HK-2 (cell line): ENCODE results near the gene MAPRE2.

Source experiments
- DNase-seq: peaks from one replicate; pipeline ENCODE4 v3.0.0-alpha.2; 2018; ENCODE audit not compliant: unreplicated experiment

Gene MAPRE2

DNA sequence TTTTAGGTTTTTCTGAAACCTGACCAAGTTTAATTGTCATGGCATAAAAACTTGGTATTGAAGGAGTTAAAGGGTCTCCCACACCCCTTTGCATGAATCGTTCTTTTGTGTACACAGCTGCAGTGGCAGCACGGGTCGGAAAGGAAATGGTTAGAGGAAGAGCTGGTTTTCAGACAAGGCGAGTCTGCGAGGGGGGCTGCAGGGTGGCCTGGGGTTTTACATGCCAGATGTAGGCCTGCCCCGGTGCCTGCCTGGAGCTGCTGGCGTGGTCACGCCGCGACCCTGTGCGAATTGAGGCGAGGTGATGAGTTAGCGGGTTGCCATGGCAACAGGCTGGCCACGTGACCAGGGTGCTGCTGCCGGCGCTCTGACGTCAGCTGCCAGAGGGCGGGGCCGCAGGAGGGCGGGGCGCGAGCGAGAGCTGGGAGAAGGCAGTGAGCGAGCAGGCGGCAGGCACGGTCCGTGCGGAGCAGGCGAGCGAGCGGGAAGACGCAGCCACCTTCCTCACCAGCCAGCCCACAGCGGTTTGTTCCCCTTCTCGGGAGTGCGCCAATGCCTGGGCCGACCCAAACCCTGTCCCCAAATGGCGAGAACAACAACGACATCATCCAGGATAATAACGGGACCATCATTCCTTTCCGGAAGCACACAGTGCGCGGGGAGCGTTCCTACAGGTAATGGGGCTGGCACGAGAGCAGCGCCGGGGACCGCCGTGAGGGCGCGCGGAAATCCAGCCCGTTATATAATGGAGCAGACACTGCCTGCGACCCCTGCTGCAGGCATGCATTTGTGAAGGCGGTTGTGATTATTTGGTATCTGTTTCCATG is at the start of gene MAPRE2:
MAPRE2 (plus strand) TSS at position 426 of the 827 bp plus-strand sequence; CDS start at position 553, 127 bp downstream.
- DNase-seq = peak; percentile 90

DNA sequence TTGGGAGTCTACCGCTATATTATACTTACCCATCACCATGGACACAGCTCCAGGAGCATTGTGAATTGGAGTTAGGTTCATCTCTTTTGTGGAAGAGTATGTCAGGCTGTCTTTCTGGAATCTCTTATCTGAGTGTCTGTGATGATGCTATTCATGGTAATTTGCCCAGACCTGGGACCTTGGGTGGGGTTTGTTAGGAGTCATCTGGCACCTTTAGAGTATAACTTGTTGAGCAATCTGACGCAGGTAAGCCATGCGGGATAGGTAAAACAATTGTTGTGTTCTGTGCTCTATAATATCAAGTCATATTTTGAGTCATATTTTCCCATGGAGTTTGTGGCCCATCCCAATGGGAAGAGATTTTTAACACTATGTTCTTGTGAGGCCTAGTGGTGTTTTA is 49.7 kb upstream of the MAPRE2 start:
- DNase-seq = no peak

DNA sequence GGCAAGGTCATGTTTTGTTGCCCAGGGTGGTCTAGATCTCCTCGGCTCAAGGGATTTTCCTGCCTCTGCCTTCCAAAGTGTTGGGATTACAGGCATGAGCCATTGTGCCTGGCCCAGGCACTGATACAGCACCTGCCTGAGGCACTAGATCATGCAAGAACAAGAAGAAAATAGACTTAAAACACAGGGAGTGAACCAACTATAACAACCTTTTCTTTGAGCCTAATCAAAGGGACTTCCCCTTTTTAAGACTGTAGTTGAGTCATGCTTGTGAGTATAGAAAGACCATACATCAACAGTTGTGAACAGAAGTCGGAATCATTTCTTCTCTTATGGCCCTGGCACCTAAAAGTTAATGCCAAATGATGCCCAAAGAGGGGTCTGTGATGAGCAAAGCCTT is 47.9 kb upstream of the MAPRE2 start:
- no peak for DNase-seq

DNA sequence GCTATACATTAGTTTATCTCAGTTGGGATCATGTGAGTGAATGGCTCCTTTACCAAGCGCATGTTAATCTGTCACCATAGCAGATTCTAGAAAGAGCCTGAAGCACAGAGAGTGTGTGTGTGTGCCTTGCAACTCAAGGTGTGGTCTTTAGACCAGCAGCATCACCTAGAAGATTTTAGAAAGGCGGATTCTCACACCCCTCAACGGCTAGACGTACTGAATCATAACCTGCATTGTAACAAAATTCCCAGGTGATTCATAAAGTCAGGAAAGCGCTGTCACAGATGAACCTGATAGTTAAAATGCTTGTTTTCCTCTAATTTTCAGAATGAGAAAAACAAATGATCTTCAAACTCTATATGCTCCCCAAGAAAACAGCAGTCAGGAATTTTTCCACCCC is 45.5 kb upstream of the MAPRE2 start:
- no peak for DNase-seq

DNA sequence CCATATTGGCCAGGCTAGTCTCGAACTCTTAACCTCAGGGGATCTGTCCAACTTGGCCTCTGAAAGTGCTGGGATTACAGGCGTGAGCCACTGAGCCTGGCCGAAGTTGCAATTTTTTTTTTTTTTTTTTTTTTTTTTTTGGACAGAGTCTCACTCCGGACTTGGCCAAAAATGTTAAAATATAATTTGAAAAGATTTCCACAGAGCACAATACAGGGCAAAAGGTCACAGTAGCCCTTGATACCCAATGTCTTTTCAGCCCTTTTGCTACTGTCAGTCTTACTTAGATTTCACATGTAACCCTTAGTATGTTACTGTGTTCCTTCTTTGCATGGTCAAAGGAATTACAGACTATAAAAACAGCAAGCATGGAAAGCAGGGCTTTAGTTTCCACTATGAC is 42.6 kb upstream of the MAPRE2 start:
- DNase-seq = no peak

DNA sequence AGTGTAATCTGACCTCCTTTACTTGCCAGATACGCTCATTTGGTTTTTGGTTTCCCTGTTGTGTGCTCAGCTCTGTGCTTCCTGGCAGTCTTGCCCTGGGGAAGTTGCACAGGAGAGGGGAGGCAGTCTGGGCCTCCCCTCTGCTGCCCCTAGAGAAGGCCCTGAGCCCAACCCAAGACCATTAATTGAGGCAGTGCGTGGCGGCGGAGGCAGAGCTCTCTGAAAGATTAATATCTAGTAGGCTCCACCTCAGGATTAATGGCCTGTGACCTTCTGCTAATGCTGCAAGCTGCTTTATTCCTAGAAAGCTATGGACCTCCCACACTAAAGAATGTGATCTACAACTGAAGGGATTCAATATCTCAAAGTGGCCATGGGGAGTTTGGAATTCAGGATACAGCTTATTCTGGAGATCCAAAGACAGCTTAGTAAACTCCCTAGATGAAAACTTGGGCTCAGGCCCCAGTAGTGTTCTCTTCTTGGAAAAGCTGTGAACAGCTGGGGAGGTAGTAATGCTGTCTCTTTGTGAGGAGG is 41.4 kb upstream of the MAPRE2 start:
- DNase-seq = no peak

DNA sequence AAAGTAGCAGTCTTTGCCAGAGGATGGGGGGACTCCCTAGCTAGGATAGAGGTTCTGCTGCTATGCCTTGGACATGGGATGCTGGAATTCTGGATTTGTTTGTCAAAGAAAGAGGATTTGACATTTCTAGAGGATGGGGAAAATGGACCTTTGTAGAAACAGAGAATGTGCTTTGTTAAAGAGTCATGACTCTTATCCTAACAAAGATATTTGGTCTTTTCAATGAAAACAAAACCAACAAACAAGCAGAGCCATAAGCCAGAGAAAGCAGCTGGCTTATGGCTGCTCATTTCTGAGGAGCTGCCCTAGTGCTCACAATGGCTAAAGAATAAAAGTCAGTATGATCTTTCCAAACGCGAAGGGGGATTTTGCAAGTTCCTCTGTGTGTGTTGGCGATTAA is 40.8 kb upstream of the MAPRE2 start:
- no peak for DNase-seq

DNA sequence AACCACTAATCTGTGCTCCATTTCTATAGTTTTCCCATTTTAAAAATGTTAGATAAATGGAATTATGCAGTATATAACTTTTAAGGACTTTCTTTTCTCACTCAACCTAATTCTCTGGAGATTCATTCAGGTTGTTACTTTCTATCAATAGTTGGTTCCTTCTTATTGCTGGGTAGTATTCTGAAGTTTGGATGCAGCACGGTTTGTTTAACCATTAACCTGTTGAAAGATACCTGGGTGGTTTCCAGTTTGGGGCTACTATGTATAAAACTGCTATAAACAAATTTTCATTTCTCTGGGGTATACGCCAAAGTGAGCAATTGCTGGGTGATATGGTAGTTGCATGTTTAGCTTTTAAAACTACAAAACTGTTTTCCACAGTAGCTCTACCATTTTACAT is 39.1 kb upstream of the MAPRE2 start:
- DNase-seq = no peak

DNA sequence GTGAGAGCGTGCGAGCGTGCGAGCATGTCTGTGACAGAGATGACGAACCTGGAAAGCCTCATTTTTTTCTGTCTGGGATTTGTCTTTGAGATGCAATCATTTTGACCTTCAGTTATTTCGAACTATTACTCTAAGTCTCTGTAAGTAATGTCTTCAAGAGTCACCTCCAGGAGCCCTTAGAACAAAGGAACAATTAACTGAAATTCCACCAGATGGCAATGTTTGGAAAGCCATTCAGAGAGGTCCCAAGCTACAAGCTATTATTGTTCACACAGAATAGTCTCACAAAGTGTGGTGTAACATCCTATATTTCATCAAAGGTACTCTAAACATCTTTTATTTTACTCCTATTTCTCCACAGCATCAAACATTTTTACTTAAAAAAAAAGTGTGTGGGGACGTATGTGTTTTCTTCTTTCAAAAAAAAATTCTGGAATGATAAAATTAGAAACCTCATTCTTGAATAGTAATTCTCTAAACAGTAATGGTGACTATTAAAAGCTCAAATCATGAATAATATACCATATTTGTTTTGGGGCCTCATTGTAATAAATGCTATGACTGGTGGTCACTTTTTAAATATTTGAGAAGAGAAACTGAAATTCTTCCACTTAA is 35.1 kb upstream of the MAPRE2 start:
- peak; percentile 1 for DNase-seq

DNA sequence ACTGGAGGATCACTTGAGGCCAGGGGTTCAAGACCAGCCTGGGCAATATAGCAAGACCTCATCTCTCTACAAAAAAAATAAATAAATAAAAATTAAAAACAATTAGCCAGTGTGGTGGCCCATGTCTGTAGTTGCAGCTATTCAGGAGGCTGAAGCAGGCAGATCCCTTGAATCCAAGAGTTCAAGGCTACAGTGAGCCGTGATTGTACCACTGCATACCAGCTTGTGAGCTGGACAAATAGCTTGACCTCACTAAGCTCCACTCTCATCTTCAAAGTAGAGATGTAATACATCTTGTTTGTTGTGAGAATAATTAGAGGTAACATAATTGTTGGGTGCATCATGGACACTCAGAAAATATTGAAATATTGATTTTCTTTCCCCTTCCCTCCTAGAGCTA is 31.1 kb upstream of the MAPRE2 start:
- DNase-seq = no peak

DNA sequence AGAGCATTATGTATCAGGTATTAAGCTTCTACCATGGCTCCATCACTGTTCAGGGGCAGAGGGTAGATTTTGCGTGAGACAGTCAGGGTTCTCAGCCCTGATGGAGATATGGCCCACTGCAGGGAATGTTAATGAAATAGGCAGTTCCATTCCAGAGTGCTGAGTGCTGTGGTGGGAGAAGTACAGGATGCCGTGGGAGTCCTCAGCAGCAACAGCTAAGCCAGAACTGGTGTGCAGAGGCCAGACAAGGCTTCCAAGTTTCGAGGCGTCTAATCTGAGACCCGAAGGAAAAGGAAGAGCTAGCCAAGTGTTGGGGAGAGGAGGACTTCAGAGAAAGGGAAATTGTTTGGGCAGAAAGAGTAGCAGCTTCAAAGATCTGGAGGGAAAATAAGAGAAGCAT is 30.2 kb upstream of the MAPRE2 start:
- no peak for DNase-seq

DNA sequence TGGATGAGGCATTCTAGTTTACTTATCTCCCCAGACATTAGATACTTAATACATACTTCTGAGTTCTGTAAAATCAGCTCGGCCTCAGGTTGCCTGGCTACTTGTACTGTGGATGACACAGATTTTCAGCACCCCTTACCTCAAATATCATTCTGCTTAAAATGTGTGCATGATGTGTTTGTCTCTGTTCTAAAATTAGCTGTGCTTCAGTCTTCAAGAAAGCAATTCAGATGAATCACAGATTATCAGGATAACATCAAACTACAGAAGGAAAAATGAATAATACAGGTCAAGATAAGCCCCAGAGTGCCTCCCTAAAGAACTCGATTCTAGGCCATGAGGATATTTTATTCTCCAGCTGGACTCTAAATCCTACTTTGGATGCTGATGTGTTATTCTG is 21.3 kb upstream of the MAPRE2 start:
- no peak for DNase-seq

DNA sequence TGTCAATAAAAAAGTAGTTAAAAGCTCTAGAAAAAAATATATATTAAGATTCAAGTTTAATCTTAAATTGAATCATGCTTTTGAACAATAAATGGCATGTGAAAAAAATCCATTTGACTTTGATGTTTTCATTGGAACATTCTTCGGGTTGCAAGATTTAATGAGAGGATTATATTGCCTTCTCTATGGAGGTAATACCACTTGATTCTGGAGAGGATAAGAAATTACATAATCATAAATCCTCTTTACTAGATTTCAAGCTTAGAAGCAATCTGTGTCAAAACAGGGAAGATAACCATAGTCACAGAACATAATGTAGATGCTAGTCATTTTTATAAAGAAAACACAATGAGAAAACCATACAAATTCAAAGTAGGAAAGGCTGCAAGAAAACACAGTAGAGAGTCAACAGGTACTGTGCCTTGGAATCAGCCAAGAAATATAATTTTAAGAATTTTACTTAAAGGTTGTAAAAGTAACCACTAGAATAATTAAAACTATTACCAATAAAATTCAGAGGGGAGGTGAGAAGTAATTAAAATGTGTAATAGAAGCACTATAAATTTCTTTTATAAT is 18.7 kb upstream of the MAPRE2 start:
- DNase-seq = no peak

DNA sequence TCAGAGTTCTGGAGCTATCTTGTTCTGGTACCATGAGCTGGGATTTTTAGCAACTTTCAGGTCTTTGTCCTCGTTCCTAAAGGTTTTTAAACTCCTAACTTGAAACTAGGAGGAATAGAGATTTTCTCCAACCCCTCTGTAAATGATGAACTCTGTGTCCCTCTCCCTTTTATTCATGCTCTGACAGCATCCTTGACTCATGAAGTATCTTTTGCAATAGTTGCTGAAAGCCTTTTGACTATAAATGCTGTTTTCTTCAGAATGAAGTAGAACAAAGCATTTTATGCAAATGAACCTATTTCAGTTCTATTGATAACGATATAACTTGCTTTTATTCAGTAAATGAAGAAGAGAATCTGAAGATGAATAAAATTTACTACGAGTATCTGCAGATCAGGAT is 17.0 kb upstream of the MAPRE2 start:
- DNase-seq = no peak

DNA sequence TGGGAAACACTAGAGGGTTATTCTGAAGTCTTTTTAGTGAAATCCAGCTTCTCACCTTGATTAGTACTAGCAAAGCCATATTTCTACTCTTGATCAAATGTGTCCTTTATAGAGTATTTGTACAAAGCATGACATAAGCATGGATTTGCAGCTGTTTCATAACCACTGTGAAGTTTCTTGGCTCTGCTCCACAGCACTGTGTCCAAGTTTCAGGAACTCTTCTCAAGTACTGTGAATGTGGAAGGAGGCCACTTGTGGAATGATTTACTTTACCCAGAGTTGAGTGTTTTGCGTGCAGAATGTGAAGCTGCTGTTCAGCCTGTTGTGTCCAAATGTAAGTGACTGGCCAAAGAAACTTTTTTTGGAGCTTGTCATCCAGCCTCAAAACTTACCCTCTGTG is 16.2 kb upstream of the MAPRE2 start:
- no peak for DNase-seq

DNA sequence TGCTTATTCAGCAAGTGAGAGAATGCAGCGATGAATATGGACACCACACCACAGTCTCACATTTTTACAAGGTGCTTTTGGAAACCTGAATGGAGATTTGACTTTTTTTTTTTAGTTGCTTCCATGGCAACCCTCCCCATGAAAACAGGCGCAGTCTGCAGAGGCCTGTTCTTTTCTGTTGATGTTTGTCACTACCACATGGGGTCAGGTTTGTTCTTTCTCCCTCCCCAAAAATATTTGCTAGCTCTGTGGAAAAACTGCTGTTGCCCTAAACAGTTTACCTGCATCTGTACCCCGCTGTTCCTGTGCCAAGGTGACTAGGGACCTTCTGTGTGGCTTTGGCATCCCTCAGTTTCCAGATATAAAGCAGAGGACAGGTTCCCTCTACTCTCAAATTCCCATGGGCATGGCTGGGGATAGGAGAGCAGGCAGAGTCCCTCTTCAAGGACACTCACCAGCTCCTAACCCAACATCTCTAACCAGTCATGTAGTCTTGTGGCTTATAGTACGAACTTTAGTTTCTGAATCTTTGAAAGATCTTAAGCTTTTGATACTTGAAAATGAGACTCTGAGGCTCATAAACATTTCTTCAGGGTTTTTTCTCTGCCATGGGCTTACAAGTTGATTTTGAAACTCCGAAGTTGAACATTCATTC is 14.7 kb upstream of the MAPRE2 start:
- no peak for DNase-seq

DNA sequence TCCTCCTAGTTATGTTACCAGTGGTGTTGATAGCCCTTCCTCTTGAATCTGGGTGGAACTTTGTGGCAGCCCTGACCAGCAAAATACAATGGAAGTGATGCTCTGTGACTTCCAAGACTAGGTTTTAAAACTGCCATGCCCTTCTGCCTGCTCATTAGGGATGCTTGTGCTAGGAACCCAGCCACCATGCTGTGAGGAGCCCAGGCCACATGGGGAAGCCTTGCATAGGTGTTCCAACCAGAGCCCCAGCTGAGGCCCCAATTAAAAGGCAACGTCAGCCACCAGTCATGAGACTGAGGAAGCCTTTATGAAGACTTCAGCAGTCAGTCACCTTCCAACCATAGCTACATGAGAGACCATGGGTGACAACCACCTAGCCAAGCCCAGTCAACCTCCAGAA is 14.0 kb upstream of the MAPRE2 start:
- no peak for DNase-seq

DNA sequence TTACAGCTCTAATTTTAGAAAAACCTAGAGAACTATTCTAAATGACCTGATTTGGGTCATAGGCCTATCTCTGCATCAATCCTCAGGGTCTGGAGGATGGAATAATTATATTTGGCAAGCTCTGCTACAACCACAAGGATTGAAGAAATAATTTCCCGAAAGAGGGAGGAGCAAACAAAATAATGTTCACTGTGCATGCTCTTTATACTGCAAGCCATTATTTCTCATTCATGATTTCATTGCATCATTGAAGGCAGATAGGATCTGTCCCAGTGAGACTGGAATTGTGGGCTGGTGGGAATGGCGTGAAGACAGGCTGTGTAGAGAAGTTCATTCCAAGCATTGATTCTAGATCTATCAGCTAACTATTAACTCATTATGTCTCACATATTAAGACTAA is 12.7 kb upstream of the MAPRE2 start:
- DNase-seq = no peak

DNA sequence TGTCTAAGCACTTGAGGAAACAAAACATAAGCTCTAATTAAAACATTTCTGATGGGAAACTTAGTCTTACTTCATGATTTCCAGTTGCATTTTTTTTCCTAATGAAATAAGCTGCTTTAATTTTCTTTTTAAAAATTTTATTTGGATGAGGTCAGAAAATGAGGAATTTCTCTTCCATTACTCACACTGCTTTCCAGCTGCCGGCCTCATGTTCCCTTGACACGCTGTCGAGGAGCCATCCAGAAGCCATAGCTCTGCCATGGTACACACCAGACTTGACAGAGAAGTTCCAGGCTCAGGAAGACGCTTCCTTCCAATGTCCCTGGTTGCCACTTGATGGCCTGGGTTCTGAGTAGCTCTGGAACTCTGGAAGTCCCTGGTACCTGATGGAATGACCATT is 12.1 kb upstream of the MAPRE2 start:
- DNase-seq = no peak

DNA sequence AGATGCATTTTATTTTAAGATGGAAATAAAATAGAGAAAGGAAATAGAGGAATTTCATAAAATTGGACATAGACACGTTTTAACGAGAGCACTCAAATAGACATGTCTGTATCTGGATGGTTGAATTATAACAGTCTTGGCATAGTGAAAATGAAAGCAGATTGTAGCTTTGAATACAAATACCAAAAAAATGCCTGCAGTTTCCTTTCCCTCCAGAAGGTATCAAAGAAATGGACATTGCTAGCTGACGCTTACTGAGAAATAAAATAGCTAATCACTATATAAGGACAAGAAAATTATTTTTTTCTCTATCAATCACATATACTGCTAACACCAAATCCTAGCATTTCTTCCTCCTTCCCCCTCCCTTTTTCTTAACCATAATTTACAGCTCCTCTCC is 11.4 kb upstream of the MAPRE2 start:
- no peak for DNase-seq

DNA sequence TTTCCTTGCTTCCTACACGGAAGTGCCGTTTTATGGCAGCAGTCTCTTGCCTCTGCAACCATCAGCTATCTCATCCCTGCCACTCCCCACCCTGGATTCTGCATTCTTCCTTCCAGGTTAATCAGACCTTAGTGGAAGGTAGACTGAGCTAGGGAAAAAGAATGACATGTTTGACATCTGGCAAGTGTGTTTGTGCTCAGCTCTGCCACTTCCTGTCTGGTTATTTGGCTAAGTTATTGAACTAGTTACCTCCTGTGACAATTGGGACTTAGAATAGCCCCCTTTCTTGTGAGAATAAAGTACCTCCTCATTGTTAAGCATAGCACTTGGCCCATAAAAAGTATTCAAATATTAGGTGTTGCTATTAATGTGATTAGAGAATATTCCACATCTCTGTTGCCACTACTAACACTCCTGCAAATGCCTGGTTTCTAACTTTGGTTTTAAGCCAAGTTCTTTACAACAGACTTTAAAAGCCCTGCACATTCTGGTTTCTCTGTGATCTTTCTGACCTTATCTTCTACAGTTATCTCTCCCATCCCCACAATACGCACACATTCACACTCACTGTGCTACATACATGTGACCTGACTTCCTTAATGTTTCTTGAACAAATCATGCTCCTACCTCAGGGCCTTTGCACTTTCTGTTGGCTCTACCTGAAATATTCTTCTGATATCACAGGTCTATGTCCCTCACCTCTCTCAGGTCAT is 10.8 kb upstream of the MAPRE2 start:
- no peak for DNase-seq

DNA sequence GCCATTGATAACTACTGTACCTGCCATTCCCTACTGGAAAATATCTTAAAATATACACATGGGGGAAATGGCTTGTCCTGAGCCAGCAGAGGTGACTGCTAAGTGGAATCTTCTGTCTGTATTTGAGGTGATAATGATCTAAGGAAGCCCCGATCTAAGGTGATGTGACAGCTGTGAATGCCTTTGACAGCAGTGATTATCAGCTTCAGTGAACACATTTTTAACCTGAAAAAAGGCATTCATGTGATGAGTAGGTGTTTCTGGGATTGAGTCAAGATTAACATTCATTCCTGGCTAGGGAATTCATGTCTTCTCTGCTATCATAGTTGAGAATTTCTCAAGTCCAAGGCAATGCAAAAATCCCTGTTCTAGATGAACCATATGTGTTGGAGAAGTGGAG is 9.1 kb upstream of the MAPRE2 start:
- DNase-seq = no peak
